Islet precursor cell (in vitro differentiated cells): ENCODE results near the gene SPOUT1.

ENCODE experiments used
- DNase-seq: peaks from one replicate; pipeline ENCODE4 v3.0.0-alpha.2; 2018

SPOUT1 gene

GRCh38 chr9:128835246-128836210 lies 5.9 kb upstream of the SPOUT1 start:
- no peak for DNase-seq

DNA sequence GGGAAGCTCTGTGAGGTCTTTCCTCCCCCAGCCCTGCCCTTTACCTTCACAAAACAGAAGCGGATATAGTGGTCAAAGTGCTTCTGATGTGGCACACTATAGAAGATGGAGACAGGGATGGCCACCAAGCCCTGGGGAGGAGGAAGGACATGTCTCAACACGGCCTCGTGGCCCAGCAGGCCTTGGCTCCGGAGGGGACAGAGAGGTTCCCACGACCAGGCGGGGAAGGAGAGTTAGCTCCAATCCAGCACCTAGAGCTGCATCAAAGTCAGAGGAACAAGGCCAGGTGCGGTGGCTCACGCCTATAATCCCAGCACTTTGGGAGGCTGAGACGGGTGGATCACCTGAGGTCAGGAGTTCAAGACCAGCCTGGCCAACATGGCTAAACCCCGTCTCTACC lies 4.1 kb upstream of the SPOUT1 start:
- DNase-seq: no peak

DNA sequence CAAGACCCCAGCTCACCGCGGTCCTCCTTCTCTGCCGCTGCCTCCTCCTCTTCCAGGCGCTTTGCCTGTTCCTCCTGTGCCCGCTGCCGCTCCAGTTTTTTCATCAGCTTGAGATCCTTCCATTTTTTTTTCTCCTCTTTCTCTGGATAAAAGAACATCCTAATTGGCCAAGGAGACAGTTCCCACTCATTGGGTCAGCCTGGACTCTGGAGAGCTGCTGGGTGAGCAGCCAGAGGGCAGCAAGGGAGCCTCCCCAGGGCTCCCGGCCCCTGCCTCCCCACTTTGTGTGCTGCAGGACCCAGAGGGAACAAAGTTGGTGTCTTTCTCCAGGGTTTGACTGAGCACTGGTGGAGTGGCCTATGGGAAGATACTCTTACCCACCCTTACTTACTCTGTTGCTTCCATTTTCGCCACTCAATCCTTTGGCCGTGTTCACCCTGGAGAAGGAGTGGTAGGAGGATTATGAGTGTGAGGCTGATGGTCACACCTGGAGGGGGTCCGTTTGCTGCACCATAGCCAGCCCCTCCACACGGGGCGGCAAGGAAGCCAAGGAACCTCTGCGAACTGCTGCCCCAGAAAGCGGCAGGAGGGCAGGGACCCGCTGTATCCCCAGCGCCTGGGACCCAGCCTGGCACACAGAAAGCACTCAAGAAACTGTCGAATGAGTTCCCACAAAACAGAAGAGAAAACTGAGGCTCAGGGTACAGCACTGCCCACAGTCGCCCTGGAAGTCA lies 708 bp downstream of the SPOUT1 start:
- no peak for DNase-seq

DNA sequence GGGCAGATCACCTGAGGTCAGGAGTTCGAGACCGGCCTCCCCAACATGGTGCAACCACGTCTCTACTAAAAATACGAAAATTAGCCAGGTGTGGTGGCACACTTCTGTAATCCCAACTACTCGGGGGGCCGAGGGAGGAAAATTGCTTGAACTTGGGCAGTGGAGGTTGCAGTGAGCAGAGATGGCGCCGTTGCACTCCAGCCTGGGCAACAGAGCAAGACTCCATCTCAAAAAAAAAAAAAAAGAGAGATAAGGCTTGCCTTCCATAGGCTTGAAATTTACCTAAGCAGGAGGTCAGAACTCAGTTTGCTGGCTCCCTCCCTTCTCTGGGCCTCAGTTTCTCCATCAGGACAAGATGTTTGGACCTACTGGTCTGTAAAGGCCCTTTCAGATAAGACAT lies 1.3 kb downstream of the SPOUT1 start:
- DNase-seq: no peak

- peak; percentile 64 for DNase-seq
Observed at GRCh38 chr9:128825923-128826700, 3.5 kb downstream of the SPOUT1 start.

DNA sequence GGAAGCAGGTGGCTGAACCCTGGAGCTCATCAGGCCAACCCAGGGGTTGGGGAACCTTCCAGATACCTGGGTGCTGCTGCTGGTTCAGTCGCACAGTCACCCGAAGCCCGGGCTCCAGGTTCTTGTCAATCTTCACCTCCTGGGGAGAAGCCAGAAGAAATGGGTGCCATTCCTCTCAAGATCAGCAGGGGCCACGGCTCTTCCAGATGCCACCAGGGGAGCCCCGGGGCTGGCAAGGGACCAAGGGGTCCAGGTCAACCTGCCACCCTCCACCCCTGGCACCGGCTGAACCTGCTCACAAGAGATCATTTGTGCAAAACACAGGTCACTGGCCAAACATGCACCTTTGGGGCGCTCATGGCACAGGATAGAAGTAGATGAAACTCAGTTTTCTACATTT lies 4.7 kb downstream of the SPOUT1 start:
- no peak for DNase-seq

GRCh38 chr9:128823903-128824406 lies 5.6 kb downstream of the SPOUT1 start:
- DNase-seq: no peak

DNA sequence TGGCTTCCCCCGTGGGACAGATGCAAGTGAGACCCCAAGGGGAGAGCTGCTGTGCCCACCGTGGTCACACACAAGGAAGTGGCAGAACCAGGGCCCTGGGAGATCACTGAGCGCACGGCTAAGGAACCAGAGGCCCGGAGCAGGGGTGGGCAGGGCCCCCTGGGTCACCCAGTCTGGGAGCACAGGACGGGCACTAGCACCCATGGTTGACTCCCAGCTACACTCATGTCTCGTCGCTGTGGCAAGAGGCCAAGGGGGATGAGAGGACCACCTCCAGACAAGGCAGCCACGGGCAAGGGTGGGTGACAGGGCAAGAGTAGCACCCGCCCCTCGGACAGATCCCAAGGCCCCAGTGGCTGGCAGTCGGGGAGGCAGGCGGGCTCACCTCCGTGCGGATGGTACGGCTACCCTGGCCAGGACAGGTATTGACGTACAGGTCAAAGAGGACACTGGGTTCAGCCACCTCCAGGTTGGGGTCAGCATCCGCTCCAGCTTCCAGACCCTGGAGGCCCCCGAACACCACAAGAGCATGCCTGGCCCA lies 6.2 kb downstream of the SPOUT1 start:
- no peak for DNase-seq

DNA sequence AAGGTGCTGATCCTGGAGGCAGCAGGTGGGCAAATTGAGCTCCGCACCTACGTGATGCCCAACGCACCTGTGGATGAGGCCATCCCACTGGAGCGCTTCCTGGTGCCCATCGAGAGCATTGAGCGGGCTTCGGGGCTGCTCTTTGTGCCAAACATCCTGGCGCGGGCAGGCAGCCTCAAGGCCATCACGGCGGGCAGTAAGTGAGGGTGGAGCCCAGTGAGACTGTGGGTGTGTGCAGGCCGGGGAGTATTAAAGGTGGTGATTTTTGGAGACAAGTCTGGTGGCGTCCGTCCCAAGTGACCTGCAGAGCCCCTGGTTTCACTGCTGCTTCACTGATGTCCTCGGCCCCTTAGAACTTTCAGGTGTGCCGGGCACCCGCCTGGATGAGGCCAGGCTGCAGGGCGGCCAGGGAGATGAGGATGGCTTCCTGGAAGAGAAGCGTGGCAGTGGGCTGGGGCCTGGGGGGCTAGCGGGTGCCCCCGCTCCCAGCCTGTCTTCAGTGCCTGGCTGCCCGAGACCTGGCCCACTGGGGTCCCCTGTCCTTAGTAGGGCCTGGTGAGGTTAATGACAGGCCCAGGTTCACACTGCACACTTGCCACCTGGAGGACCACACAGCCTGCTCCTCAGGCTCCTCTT lies 7.1 kb downstream of the SPOUT1 start:
- peak; percentile 46 for DNase-seq

DNA sequence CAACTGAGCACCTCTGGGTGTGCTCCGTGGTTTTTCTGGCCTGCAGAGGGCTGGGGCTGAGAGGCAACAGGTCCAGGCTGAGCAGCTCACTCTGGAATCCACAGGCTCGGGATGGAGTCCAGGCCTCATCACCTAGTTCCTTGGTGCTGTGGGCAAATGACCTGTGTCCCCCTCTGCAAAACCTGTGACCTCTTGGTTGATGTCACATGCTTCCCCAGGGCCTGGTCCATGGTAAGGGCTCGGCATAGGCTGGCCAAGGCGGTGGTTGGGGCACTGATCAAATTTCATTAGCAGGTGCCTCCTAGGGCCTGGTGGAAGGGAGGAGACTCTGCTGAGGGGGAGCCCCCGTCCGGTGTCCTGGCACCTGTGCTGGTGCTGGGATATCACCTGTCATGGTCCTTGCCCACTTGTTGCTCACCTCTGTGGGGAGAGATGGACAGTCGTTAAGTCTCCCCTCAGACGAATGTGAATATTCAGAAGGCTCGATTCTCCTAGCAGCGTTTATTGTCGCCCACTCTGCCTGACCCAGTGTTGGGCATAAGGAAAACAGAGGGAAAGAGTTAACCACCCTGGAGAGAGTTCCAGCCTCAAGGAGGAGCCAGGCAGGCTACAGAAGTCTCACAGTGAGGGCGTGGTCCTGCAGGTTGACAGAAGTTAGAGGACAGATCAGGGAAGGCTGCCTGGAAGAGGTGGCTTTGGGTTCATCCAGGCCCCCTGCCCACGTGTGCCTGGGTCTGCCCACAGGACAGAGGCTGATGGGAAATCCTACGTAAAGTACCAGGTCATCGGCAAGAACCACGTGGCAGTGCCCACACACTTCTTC lies 7.8 kb downstream of the SPOUT1 start:
- DNase-seq: peak; percentile 37

- no peak for DNase-seq
Observed at GRCh38 chr9:128820665-128821583, 8.7 kb downstream of the SPOUT1 start.

DNA sequence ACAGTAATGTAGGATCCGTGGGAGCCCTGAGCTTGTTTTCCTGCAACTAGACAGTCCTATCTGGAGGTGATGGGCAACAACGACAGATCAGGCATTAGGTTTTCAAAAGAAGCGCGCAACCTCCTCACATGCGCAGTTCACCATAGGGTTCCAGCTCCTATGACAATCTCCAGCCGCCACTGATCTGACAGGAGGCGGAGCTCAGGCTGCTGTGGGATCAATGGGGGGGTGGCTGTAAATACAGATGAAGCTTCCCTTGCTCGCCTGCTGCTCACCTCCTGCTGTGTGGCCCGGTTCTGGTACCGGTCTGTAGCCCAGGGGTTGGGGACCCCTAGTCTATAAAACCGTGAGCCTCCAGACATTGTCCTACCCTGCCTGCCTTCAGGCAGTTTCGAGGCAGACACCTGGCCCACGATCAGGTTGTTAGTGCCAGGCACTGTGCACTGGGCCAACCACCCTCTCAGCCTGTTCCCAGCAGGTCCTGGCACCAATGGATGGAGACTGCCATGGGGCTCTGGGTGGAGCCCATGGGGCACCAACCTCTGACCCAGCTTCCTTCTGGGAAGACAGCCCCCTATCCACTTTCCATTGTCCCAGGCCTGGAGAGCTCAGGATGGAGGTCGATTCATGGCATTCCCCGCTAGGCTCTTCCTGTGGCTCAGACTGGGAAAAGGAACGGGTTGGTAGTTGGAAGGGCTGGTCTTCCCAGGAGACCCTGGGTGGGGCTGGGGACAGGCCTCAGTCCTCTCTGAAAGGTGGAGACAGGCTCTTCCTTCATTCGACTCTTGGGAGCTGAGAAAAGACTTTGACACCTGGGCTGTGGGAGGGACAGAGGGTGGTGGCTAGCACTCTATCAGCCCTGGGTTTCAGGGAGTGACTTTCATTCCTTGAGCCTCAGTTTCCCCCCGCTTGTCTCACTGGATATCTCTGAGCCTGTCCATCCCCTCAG lies 9.6 kb downstream of the SPOUT1 start:
- peak; percentile 63 for DNase-seq

- DNase-seq: peak; percentile 72
Observed at GRCh38 chr9:128818839-128819715, 10.5 kb downstream of the SPOUT1 start.

GRCh38 chr9:128818099-128818838 lies 11.3 kb downstream of the SPOUT1 start, which contains the start of gene ENDOG:
Gene ENDOG, plus strand, starts transcription at chr9:128818500. Its CDS starts 185 bp downstream, at chr9:128818685.
- DNase-seq: peak; percentile 99

DNA sequence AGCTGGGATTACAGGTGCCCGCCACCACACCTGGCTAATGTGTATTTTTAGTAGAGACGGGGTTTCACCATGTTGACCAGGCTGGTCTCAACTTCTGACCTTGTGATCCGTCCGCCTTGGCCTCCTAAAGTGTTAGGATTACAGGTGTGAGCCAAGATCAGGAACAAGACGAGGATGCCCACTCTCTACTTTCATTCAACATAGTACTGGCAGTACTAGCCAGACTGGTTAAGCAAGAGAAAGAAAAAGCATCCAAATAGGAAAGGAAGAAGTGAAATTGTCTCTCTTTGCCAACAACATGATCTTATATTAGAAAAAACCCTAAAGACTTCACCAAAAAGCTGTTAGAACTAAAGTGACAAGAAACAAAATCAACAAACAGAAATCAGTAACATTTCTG lies 18.7 kb downstream of the SPOUT1 start:
- DNase-seq: no peak

GRCh38 chr9:128809831-128810230 lies 19.8 kb downstream of the SPOUT1 start:
- peak; percentile 47 for DNase-seq

DNA sequence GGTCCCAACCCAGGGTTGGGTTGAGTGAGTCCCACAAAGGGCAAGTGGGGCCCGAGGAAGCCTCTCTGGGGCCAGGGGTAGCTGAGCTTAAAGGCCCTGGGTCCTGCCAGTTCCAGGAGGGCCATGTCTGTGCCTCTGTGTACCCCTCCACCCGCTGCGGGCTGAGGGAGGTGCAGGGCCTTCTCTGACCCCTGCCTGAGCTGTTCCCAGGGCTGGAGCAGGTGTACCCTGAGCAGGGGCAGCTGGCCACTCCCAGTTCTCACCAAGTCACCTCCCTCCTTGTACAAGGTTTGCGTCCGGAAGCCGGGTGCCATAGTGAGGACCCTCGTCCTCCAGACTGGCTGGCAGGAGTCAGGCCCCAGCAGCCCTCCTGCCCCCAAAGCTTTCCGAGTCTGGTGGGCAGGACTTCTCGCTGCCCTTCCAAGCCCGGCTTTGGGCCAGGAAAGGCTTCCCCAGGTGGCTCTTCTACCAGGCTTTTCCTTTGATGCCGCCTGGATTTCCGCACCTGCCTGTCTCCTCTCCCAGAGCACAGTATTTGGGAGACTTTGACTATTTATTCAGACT lies 20.5 kb downstream of the SPOUT1 start:
- peak; percentile 45 for DNase-seq
